Thyroid gland (tissue), 4 donors: ENCODE measurements around the gene RNF17.

Experiments used
- CTCF ChIP-seq, 6 experiments: fragments of 200-600 bp in 3 of 6; fragments of 450-650 bp in 3 of 6; sonication (generic) in 3 of 6; IDR thresholded peaks; one replicate each; pipeline ENCODE4 v1.5.1; 2016 to 2019; ENCODE audit warnings: antibody characterized with exemption in 6 of 6, mild to moderate bottlenecking in 2 of 6, inconsistent platforms in 1 of 6, moderate library complexity in 1 of 6
- POLR2A ChIP-seq, 2 donors: fragments of 450-650 bp; IDR thresholded peaks; one replicate each; pipeline ENCODE4 v1.6.1; 2017; ENCODE audit warnings: antibody characterized with exemption in 2 of 2, mild to moderate bottlenecking in 2 of 2, moderate library complexity in 1 of 2

DNA sequence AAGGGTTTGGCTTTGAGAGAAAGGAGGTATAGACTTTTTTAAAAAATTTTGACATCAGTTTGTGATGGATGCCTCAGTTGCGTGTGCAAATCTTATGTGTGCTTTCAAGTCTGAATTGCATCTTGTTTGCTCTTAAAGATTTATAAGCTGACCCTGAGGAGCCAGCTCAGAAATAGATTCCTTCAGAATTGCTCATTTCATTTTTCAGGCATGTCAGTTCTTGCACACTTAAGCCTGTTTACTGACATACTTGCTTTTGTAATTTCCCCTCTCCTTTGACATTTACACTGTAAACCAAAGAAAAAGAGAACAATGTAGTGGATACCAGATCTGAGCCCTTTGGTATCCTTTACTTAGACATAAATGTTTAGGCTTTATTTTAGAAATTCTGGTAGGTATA lies 87.6 kb downstream of the RNF17 start:
- TF ChIP-seq CTCF (IDR thresholded peaks at IDR 0.05) (no peak), POLR2A (IDR thresholded peaks at IDR 0.05) (no peak)
